DOHH2 (cell line): Measurements from ENCODE around the gene FOXP4.

Source experiments
- EZH2phosphoT487 ChIP-seq: fragments of 200-600 bp; sonication (generic); IDR thresholded peaks from 2 replicates; pipeline ENCODE4 v1.6.1; 2017; ENCODE audit warnings: borderline replicate concordance, mild to moderate bottlenecking, antibody characterized with exemption, low read length, moderate library complexity, mixed read lengths
- TF ChIP-seq, protein P1 (sequence below): fragments of 200-600 bp; sonication (generic); IDR thresholded peaks from one replicate; pipeline ENCODE4 v1.5.1; 2014; ENCODE audit warnings: antibody characterized with exemption, mild to moderate bottlenecking, low read depth, low read length; ENCODE audit not compliant: poor library complexity, severe bottlenecking

- TF ChIP-seq, protein P1, sequence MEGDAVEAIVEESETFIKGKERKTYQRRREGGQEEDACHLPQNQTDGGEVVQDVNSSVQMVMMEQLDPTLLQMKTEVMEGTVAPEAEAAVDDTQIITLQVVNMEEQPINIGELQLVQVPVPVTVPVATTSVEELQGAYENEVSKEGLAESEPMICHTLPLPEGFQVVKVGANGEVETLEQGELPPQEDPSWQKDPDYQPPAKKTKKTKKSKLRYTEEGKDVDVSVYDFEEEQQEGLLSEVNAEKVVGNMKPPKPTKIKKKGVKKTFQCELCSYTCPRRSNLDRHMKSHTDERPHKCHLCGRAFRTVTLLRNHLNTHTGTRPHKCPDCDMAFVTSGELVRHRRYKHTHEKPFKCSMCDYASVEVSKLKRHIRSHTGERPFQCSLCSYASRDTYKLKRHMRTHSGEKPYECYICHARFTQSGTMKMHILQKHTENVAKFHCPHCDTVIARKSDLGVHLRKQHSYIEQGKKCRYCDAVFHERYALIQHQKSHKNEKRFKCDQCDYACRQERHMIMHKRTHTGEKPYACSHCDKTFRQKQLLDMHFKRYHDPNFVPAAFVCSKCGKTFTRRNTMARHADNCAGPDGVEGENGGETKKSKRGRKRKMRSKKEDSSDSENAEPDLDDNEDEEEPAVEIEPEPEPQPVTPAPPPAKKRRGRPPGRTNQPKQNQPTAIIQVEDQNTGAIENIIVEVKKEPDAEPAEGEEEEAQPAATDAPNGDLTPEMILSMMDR = no peak
- TF ChIP-seq EZH2phosphoT487 = no peak
Measured at GRCh38 chr6:41573276-41573675, 27.1 kb downstream of the FOXP4 start.
